Suprapubic skin (tissue), 4 donors: ENCODE measurements around the gene ITGB4. TPM values are rescaled to one million over a fixed set of nuclear protein-coding genes. Genes with fewer than 3 reads are reported as not detected.

Experiments
- DNase-seq, 2 donors: peaks; one replicate each; pipeline ENCODE4 v3.0.0-alpha.2; 2019; ENCODE audit warnings: low spot score in 2 of 2
- H3K27ac ChIP-seq: fragments of 200-600 bp; sonication (generic); one replicate; pipeline ENCODE4 v1.5.1; 2019
- H3K27me3 ChIP-seq: fragments of 200-600 bp; sonication (generic); one replicate; pipeline ENCODE4 v1.5.1; 2019
- H3K36me3 ChIP-seq: fragments of 200-600 bp; sonication (generic); one replicate; pipeline ENCODE4 v1.5.1; 2019
- H3K4me1 ChIP-seq: fragments of 200-600 bp; sonication (generic); one replicate; pipeline ENCODE4 v1.5.1; 2019
- H3K4me3 ChIP-seq: fragments of 200-600 bp; sonication (generic); one replicate; pipeline ENCODE4 v1.5.1; 2019; ENCODE audit warnings: mild to moderate bottlenecking
- H3K9me3 ChIP-seq: fragments of 200-600 bp; sonication (generic); one replicate; pipeline ENCODE4 v1.5.1; 2019
- EP300 ChIP-seq: sonication (generic); formaldehyde crosslinking; IDR thresholded peaks from one replicate; pipeline ENCODE4 v1.6.1; 2017; ENCODE audit warnings: antibody characterized with exemption
- POLR2A ChIP-seq, 2 donors: fragments of 450-650 bp; IDR thresholded peaks; one replicate each; pipeline ENCODE4 v1.6.1; 2017; ENCODE audit warnings: antibody characterized with exemption in 2 of 2, mild to moderate bottlenecking in 2 of 2, moderate library complexity in 2 of 2
- POLR2AphosphoS5 ChIP-seq, 3 donors: sonication (generic); formaldehyde crosslinking; IDR thresholded peaks; one replicate each; pipeline ENCODE4 v1.6.1; 2017; ENCODE audit warnings: antibody characterized with exemption in 3 of 3
- WGBS: methylation state at CpG from one replicate; pipeline ENCODE4 v1.1.5; 2018; 5-methylcytosine and 5-hydroxymethylcytosine counted together
- total RNA-seq, 4 donors: library from RNA; depleted of rRNA; stranded (reverse); fragments of >200 nt; gene quantifications; one replicate each; pipeline ENCODE4 v1.1.0, GENCODE V29; 2016
- TF ChIP-seq, protein P1 (sequence below), 2 donors: fragments of 200-600 bp in 1 of 2; fragments of 450-650 bp in 1 of 2; sonication (generic) in 1 of 2; IDR thresholded peaks; one replicate each; pipeline ENCODE4 v1.5.1; 2016 to 2019; ENCODE audit warnings: antibody characterized with exemption in 2 of 2, mild to moderate bottlenecking in 1 of 2, moderate library complexity in 1 of 2

ITGB4 gene
- total RNA-seq, 4 donors from 2014 or later = 382 to 583 (median 474) TPM

DNA sequence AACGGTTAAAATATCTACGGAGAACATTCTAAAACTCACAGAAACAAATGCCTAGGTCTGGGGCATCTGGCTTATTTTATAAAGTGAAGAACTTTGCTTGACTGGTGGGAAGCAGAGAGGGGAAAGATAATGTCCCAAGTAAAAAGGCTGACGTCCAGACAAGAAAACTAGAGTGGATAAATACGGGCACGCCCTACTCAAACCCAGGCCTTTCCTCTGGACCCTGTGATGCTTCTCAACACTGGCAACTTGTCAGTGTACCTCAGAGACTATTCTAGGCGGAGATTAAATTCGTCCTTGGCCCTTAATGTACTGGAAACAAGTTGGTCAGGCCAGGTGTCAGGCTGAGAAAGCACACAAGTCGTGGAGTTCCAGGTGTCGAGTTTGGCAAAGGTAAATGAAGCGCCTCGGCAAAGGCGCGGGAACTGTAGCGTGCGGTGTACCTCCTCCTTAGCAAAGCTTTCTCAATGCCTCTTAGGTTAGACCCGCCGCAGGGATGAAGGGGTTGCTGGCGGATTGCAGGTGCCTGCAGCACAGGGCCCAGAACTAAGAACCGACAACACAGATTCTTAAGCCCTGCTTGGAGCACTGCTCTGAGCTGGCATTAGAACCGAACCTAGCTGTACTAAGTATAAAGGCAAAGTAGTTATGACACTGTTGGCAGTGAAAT, 62.7 kb downstream of the ITGB4 start:
- 48% methylated on average over 20 of the region's 20 CpGs for WGBS
- DNase-seq = peak in 1 of 2 donors; percentile 80
- H3K9me3 ChIP-seq = no peaks in the 10 kb centered on the region
- H3K27me3 ChIP-seq = no peaks in the 10 kb centered on the region
- TF ChIP-seq, protein P1, sequence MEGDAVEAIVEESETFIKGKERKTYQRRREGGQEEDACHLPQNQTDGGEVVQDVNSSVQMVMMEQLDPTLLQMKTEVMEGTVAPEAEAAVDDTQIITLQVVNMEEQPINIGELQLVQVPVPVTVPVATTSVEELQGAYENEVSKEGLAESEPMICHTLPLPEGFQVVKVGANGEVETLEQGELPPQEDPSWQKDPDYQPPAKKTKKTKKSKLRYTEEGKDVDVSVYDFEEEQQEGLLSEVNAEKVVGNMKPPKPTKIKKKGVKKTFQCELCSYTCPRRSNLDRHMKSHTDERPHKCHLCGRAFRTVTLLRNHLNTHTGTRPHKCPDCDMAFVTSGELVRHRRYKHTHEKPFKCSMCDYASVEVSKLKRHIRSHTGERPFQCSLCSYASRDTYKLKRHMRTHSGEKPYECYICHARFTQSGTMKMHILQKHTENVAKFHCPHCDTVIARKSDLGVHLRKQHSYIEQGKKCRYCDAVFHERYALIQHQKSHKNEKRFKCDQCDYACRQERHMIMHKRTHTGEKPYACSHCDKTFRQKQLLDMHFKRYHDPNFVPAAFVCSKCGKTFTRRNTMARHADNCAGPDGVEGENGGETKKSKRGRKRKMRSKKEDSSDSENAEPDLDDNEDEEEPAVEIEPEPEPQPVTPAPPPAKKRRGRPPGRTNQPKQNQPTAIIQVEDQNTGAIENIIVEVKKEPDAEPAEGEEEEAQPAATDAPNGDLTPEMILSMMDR (IDR thresholded peaks at IDR 0.05) = no peak
- TF ChIP-seq POLR2A (IDR thresholded peaks at IDR 0.05) = no peak
- TF ChIP-seq POLR2AphosphoS5 (IDR thresholded peaks at IDR 0.05) = no peak
- no peak for TF ChIP-seq EP300
- H3K4me3 ChIP-seq = peak overlapping the region; percentile 68
- peaks cover 1% of the 10 kb centered on the region for H3K36me3 ChIP-seq
- H3K4me1 ChIP-seq = peaks cover 65% of the 10 kb centered on the region
- peak overlapping the region; percentile 99 for H3K27ac ChIP-seq

DNA sequence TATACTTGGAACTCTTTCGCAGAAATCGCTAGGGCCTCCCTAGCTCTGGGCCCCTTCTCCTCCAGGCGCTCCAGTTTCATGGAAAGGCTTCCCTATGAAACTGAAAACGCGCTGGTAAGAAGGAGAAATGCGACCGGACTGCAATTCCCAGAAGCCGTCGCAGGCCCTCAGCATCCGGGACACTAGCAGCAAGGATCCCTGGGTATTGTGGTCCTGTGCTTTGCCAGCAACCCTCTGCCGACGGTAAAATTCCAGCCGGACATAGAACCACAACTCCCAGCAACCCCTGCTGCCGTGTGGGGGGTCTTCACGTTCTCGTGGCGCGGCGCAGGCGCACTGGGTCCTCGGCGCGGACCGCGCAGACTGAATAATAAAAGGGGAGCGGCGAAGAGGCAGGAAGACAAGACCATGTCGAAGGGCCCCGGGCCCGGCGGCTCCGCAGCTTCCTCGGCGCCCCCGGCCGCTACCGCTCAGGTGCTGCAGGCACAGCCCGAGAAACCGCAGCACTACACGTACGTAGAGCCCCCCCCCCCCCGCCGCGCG, 63.3 kb downstream of the ITGB4 start, which contains the start of gene UNK:
Gene UNK, plus strand, starts transcription at position 334 of the 543 bp plus-strand sequence. Its CDS starts 75 bp downstream, at position 409.
- peak; percentile 98 for DNase-seq
- peaks cover 69% of the 10 kb centered on the region for H3K4me1 ChIP-seq
- whole genome bisulfite sequencing = 0% methylated on average over 14 of the region's 45 CpGs
- peak within 1 kb of the TSS; percentile 68 for H3K4me3 ChIP-seq
- H3K9me3 ChIP-seq = no peaks in the 10 kb centered on the region
- H3K27me3 ChIP-seq = no peaks in the 10 kb centered on the region
- H3K36me3 ChIP-seq = no peaks in the 10 kb centered on the region
- TF ChIP-seq, protein P1 (IDR thresholded peaks at IDR 0.05) = no peak
- no peak for TF ChIP-seq EP300
- peak; percentile 51 to 96 (median 55) for TF ChIP-seq POLR2AphosphoS5 (IDR thresholded peaks at IDR 0.05)
- TF ChIP-seq POLR2A (IDR thresholded peaks at IDR 0.05) = peak in 1 of 2 donors; percentile 40
- H3K27ac ChIP-seq = peak within 1 kb of the TSS; percentile 99

DNA sequence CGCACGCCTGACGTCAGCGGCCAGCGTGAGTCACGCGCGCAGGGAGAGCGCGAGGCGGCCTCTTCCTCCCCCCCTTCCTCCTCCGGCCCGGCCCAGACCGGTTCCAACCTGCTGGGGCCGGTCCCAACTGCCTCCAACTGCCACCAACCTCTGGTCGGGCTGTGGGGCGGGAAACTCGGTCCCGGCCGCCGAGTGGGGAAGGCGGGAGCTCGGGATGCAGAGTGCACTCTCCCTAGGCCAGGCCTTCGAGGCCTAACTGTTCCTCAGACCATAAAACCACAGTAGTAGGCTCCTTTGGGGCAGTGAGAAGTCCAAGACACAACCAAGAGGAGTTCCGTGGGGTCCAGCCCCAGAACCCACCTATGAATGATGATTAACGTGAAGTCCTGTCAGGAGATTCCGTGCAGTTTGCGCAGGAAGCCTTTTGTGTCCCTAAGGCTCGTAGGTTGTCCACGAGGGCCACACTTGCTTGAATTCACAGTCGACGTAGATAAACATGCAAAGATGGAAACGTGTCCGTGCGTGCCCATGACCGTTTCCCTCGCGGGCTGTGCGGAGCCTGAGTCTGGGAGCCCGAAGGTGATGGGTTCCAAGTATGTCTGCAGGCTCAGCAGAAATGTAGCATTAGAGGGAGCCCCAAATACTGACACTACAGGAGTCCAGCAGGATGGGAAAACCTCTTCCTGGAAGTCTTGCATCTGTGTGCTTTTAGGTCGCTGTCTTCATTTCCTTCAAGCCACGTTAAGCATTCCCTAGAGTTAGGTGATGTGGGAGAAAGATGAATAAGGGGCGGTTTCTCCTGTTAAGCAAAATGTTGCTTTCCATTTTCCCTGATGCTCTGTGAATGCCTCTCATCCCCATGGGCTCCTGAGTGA, 64.0 kb downstream of the ITGB4 start:
- peak; percentile 95 for DNase-seq
- WGBS = 3% methylated on average over 23 of the region's 43 CpGs
- peaks cover 2% of the 10 kb centered on the region for H3K36me3 ChIP-seq
- H3K4me3 ChIP-seq = peak overlapping the region; percentile 68
- no peaks in the 10 kb centered on the region for H3K9me3 ChIP-seq
- peak overlapping the region; percentile 99 for H3K27ac ChIP-seq
- TF ChIP-seq EP300 (peak; percentile 95), POLR2A (IDR thresholded peaks at IDR 0.05) (peak in 1 of 2 donors; percentile 13), POLR2AphosphoS5 (IDR thresholded peaks at IDR 0.05) (peak; percentile 55 to 97 (median 94))
- TF ChIP-seq, protein P1 (IDR thresholded peaks at IDR 0.05) = no peak
- no peaks in the 10 kb centered on the region for H3K27me3 ChIP-seq
- peaks cover 68% of the 10 kb centered on the region for H3K4me1 ChIP-seq

DNA sequence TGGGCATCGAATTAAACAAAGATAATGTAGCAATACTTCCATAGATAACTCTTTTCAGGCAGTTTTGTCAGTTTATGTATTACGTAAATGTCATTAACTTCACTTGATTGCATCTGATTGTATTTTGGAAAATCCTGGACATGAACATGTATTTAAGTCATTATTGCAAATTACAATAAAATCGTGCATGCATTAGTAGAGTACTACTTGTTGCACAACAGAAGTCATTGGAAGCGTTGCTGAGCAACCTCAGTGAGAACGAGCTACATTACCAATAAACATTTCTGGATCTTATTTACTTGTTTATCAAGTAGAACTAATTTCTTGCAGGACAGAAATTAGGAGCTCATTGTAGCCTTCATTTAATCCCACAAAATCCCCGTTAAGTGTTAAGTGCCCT, 70.0 kb downstream of the ITGB4 start:
- TF ChIP-seq POLR2AphosphoS5 (IDR thresholded peaks at IDR 0.05) (no peak), EP300 (no peak), POLR2A (IDR thresholded peaks at IDR 0.05) (no peak)
- TF ChIP-seq, protein P1 (IDR thresholded peaks at IDR 0.05) = no peak
- peaks cover 18% of the 10 kb centered on the region for H3K36me3 ChIP-seq
- no peak for DNase-seq
- 70% methylated on average over 6 of the region's 6 CpGs for WGBS
- H3K27ac ChIP-seq = no peak overlapping the region
- H3K4me1 ChIP-seq = peaks cover 28% of the 10 kb centered on the region
- no peaks in the 10 kb centered on the region for H3K9me3 ChIP-seq
- no peak overlapping the region for H3K4me3 ChIP-seq
- H3K27me3 ChIP-seq = no peaks in the 10 kb centered on the region
